Heart left ventricle (tissue), 16 donors: ENCODE data around the gene ACSF3. TPM values are rescaled to one million over a fixed set of nuclear protein-coding genes. Genes with fewer than 3 reads are reported as not detected.
"Not testable (repeated sequence)": the region's sequence is repeated elsewhere in the genome, so short reads cannot be mapped to it uniquely, and the experiment has no call there.

Experiments used
- ATAC-seq, 4 donors: fragments of 200-7000 bp; cut with Tn5 transposase; one replicate each; pipeline ENCODE4 v1.9.1; 2020 to 2022; ENCODE audit warnings: moderate library complexity in 4 of 4, mild to moderate bottlenecking in 3 of 4, moderate number of reproducible peaks in 1 of 4
- DNase-seq, 5 donors: peaks; one replicate each; pipeline ENCODE4 v3.0.0-alpha.2; 2020
- H3K27ac ChIP-seq, 12 donors: fragments of 200-600 bp; sonication (generic) in 4 of 12; one replicate each; pipeline versions ENCODE4 v1.5.0 to v1.8.0; 2016 to 2022; ENCODE audit warnings: mild to moderate bottlenecking in 2 of 12
- H3K27me3 ChIP-seq, 9 donors: fragments of 200-600 bp; sonication (generic) in 2 of 9; one replicate each; pipeline versions ENCODE4 v1.5.1 to v1.8.0; 2016 to 2022; ENCODE audit warnings: mild to moderate bottlenecking in 3 of 9
- H3K36me3 ChIP-seq, 9 donors: fragments of 200-600 bp; sonication (generic) in 2 of 9; one replicate each; pipeline versions ENCODE4 v1.5.0 to v1.8.0; 2018 to 2022; ENCODE audit warnings: mild to moderate bottlenecking in 2 of 9
- H3K4me1 ChIP-seq, 12 donors: fragments of 200-600 bp; sonication (generic) in 4 of 12; one replicate each; pipeline versions ENCODE4 v1.5.0 to v1.8.0; 2016 to 2022; ENCODE audit warnings: mild to moderate bottlenecking in 3 of 12
- H3K4me3 ChIP-seq, 12 donors: fragments of 200-600 bp; sonication (generic) in 4 of 12; one replicate each; pipeline versions ENCODE4 v1.5.0 to v1.8.0; 2017 to 2022; ENCODE audit warnings: mild to moderate bottlenecking in 9 of 12, moderate library complexity in 4 of 12
- H3K9me3 ChIP-seq, 12 donors: fragments of 200-600 bp; sonication (generic) in 4 of 12; one replicate each; pipeline versions ENCODE4 v1.5.0 to v1.8.0; 2016 to 2022; ENCODE audit warnings: mild to moderate bottlenecking in 1 of 12
- CTCF ChIP-seq, 12 donors: fragments of 200-600 bp; sonication (generic) in 4 of 12; IDR thresholded peaks; one replicate each; pipeline versions ENCODE4 v1.5.0 to v1.8.0; 2018 to 2022; ENCODE audit warnings: antibody characterized with exemption in 12 of 12, mild to moderate bottlenecking in 5 of 12
- POLR2A ChIP-seq, 2 donors: fragments of 450-650 bp; IDR thresholded peaks; one replicate each; pipeline ENCODE4 v1.6.1; 2017; ENCODE audit warnings: antibody characterized with exemption in 2 of 2, mild to moderate bottlenecking in 2 of 2, moderate library complexity in 2 of 2
- WGBS, 4 donors: extraction: QIAGEN DNeasy Blood & Tissue Kit in 2 of 4; methylation state at CpG; one replicate each; pipeline versions ENCODE4 v1.1.5 to v1.1.7; 2013 to 2018; 5-methylcytosine and 5-hydroxymethylcytosine counted together
- intact Hi-C, 10 donors: fragments of 100-400 bp; cut with DNase I; formaldehyde crosslinking; loops; one replicate each; pipeline versions ENCODE4 v1.11.1 to v1.14.2; 2022
- polyA plus RNA-seq, 2 donors: library from polyadenylated mRNA; stranded (reverse); fragments of 200-250 nt; gene quantifications; one replicate each; pipeline ENCODE4 v1.2.3, GENCODE V29; 2013
- total RNA-seq, 9 donors: library from RNA; depleted of rRNA in 2 of 9; stranded (reverse); fragments of >200 nt in 2 of 9; fragmentation: NEBNext Ultra II Directional in 3 of 9; extraction: Animal tissue kit (Norgen Biotek cat#: 25700) in 3 of 9; gene quantifications; one replicate each; pipeline versions ENCODE4 v1.1.0 to v1.2.4, GENCODE V29; 2016 to 2023
- donor health status: ischemic (EF 13 %, LVEDD 7.1; RV severe dilation, severe dysfunction).
- donor health status: healthy with polysubstance abuse.
- donor health status: DM: no; HTN: yes; CAD: no.
- donor health status: DM: no; HTN: no; CAD: no.
- donor health status: ischemic (EF 25% LVEDD 6.9; RV normal size, moderate dysfunction).
- donor health status: ischemic (EF 25% LVEDD 5.7; RV mildly dilated, moderate dysfunction).
- donor health status: healthy.
- donor health status: DM: yes; HTN: yes; CAD: no.
- donor health status: ischemic (EF 35%, LVEDD 5.7; RV mildly dilated, moderate dysfunction).
- donor health status: nonischemic (EF 11% LVEDD 7.7; RV severe dilation, severe dysfunction).
- donor health status: DM: yes; HTN: yes; CAD: no.
- donor health status: PGD.
- donor health status: ischemic (EF 29% LVEDD 5.4; RV normal size, mild dysfunction).
- donor health status: nonischemic (EF 23%, LVEDD 6.1; RV moderate dilation, normal function).

Gene ACSF3
- total and polyA plus RNA-seq, 11 donors = 10.3 to 26.3 (median 19.3) TPM

- 73 to 79% (median 76%) methylated on average over 29 to 48 of the region's 48 CpGs for WGBS, 4 donors
- no peak for ATAC-seq
- H3K36me3 ChIP-seq = no peaks in the 10 kb centered on the region
- H3K27ac ChIP-seq = no peak overlapping the region
- intact Hi-C loops = no loop called here
- TF ChIP-seq POLR2A (IDR thresholded peaks at IDR 0.05) = no peak
- TF ChIP-seq CTCF (IDR thresholded peaks at IDR 0.05) = no peak
- no peaks in the 10 kb centered on the region for H3K9me3 ChIP-seq
- no peak overlapping the region for H3K4me3 ChIP-seq
- H3K27me3 ChIP-seq = peaks cover 0 to 16% (median 4%) of the 10 kb centered on the region in 9 donors
- no peaks in the 10 kb centered on the region for H3K4me1 ChIP-seq
- DNase-seq = peak in 1 of 5 donors; percentile 62
Observed at GRCh38 chr16:89184933-89185794, 91.5 kb downstream of the ACSF3 start.

- 92 to 96% (median 94%) methylated on average over 21 to 30 of the region's 30 CpGs for WGBS, 4 donors
- DNase-seq, ATAC-seq, H3K27ac ChIP-seq, H3K4me3 ChIP-seq, H3K27me3 ChIP-seq, H3K36me3 ChIP-seq, intact Hi-C loops, H3K4me1 ChIP-seq, H3K9me3 ChIP-seq: not testable (repeated sequence)
Observed at GRCh38 chr16:89185887-89186592, 92.4 kb downstream of the ACSF3 start.

- H3K27ac ChIP-seq, ATAC-seq, H3K4me3 ChIP-seq, H3K9me3 ChIP-seq, intact Hi-C loops, H3K27me3 ChIP-seq, H3K4me1 ChIP-seq, H3K36me3 ChIP-seq: not testable (repeated sequence)
- 88 to 96% (median 91%) methylated on average over 19 to 20 of the region's 20 CpGs for WGBS, 4 donors
- peak in 1 of 5 donors; percentile 3 for DNase-seq
Observed at GRCh38 chr16:89186593-89187031, 93.0 kb downstream of the ACSF3 start.

- H3K9me3 ChIP-seq = no peaks in the 10 kb centered on the region
- no peaks in the 10 kb centered on the region for H3K36me3 ChIP-seq
- 66 to 75% (median 67%) methylated on average over 11 to 19 of the region's 19 CpGs for WGBS, 4 donors
- H3K27me3 ChIP-seq = peaks cover 0 to 6% (median 0%) of the 10 kb centered on the region in 9 donors
- DNase-seq = peak in 3 of 5 donors; percentile 19 to 51 (median 20)
- H3K4me3 ChIP-seq = no peak overlapping the region
- H3K4me1 ChIP-seq = peaks cover 0 to 11% (median 6%) of the 10 kb centered on the region in 12 donors
- TF ChIP-seq CTCF (IDR thresholded peaks at IDR 0.05) (no peak), POLR2A (IDR thresholded peaks at IDR 0.05) (no peak)
- intact Hi-C loops = no loop called here
- no peak for ATAC-seq
- no peak overlapping the region for H3K27ac ChIP-seq
Observed at GRCh38 chr16:89187032-89187769, 93.5 kb downstream of the ACSF3 start.
